Measurements from ENCODE around the gene TBCEL.

GRCh38 chr11:121055076-121055475 lies 31.2 kb downstream of the TBCEL start:
- TF ChIP-seq CTCF (IDR thresholded peaks at IDR 0.05 in 4 of 5, conservative IDR thresholded peaks at IDR 0.05 in 1 of 5) (no peak), POLR2A (IDR thresholded peaks at IDR 0.05) (no peak)

Measured in gastrocnemius medialis (tissue), 4 donors.